Frontal cortex (tissue), 4 donors: ENCODE measurements around the gene TMEM86B. TPM values are rescaled to one million over a fixed set of nuclear protein-coding genes. Genes with fewer than 3 reads are reported as not detected.

Experiments
- DNase-seq, 2 donors: peaks; one replicate each; pipeline ENCODE4 v3.0.0; 2012; ENCODE audit warnings: low spot score in 2 of 2
- FAIRE-seq: peaks from 2 replicates; lab custom pipeline; 2012; peaks lifted over from hg19 to GRCh38; lab: Jason Lieb, UNC
- total RNA-seq: library from RNA; depleted of rRNA; stranded (reverse); fragments of >200 nt; gene quantifications from one replicate; pipeline ENCODE4 v1.2.3, GENCODE V29; 2014
- donor health status: control.
- donor health status: control.
- donor health status: control.

The TMEM86B gene
- 0.82 TPM for total RNA-seq

GRCh38 chr19:55228403-55229031 is at the start of gene TMEM86B:
Gene TMEM86B, minus strand, starts transcription at chr19:55228763. Its CDS starts 22 bp downstream, at chr19:55228741.
- DNase-seq = no peak
- no peak for FAIRE-seq

- FAIRE-seq = no peak
Observed at GRCh38 chr19:55277494-55277893, 48.9 kb upstream of the TMEM86B start.

GRCh38 chr19:55276720-55277430 is 48.3 kb upstream of the TMEM86B start:
- FAIRE-seq = no peak
- DNase-seq = no peak

More at GRCh38 chr19:55277494-55277893, 48.9 kb upstream of the TMEM86B start:
- DNase-seq = no peak

GRCh38 chr19:55275851-55276719 is 47.5 kb upstream of the TMEM86B start:
- no peak for DNase-seq
- FAIRE-seq = no peak

- FAIRE-seq = no peak
- DNase-seq = no peak
Observed at GRCh38 chr19:55273978-55274707, 45.6 kb upstream of the TMEM86B start.

GRCh38 chr19:55272142-55272541 is 43.6 kb upstream of the TMEM86B start:
- DNase-seq (no peak), FAIRE-seq (no peak)

- DNase-seq = no peak
- FAIRE-seq = no peak
Observed at GRCh38 chr19:55270172-55270942, 41.8 kb upstream of the TMEM86B start.

GRCh38 chr19:55269299-55269698 is 40.7 kb upstream of the TMEM86B start:
- DNase-seq = no peak

GRCh38 chr19:55266840-55267239 is 38.3 kb upstream of the TMEM86B start:
- FAIRE-seq = no peak
- DNase-seq = no peak

More at GRCh38 chr19:55269299-55269698, 40.7 kb upstream of the TMEM86B start:
- FAIRE-seq = no peak

GRCh38 chr19:55266404-55266803 is 37.8 kb upstream of the TMEM86B start:
- DNase-seq = no peak
- FAIRE-seq = no peak

- no peak for DNase-seq
- FAIRE-seq = no peak
Observed at GRCh38 chr19:55265723-55266386, 37.3 kb upstream of the TMEM86B start.

- DNase-seq (no peak), FAIRE-seq (no peak)
Observed at GRCh38 chr19:55265173-55265572, 36.6 kb upstream of the TMEM86B start.

- FAIRE-seq (no peak), DNase-seq (no peak)
Observed at GRCh38 chr19:55264531-55264930, 36.0 kb upstream of the TMEM86B start.

GRCh38 chr19:55262359-55262758 is 33.8 kb upstream of the TMEM86B start:
- no peak for FAIRE-seq

GRCh38 chr19:55261671-55262126 is 33.1 kb upstream of the TMEM86B start:
- no peak for FAIRE-seq
- no peak for DNase-seq

More at GRCh38 chr19:55262359-55262758, 33.8 kb upstream of the TMEM86B start:
- DNase-seq = no peak

GRCh38 chr19:55259540-55260210 is 31.1 kb upstream of the TMEM86B start:
- FAIRE-seq (no peak), DNase-seq (no peak)

GRCh38 chr19:55258828-55259539 is 30.4 kb upstream of the TMEM86B start, which contains the start of gene PPP6R1:
Gene PPP6R1, minus strand, starts transcription at chr19:55259017. Its CDS starts 11,914 bp downstream, at chr19:55247103.
- FAIRE-seq = no peak
- DNase-seq = peak; percentile 98 to 99
